Ascending aorta (tissue), 2 donors: Measurements from ENCODE around the gene NUBPL. TPM values are rescaled to one million over a fixed set of nuclear protein-coding genes. Genes with fewer than 3 reads are reported as not detected.
"Not testable (repeated sequence)": the region's sequence is repeated elsewhere in the genome, so short reads cannot be mapped to it uniquely, and the experiment has no call there.

ENCODE experiments used
- DNase-seq, 2 donors: peaks; one replicate each; pipeline ENCODE4 v3.0.0-alpha.2; 2019; ENCODE audit warnings: low spot score in 2 of 2
- H3K27ac ChIP-seq, 2 donors: fragments of 200-600 bp; sonication (generic); one replicate each; pipeline ENCODE4 v1.5.1; 2016 to 2017; ENCODE audit warnings: mild to moderate bottlenecking in 1 of 2
- H3K27me3 ChIP-seq: fragments of 200-600 bp; sonication (generic); one replicate; pipeline ENCODE4 v1.5.1; 2017
- H3K36me3 ChIP-seq, 2 donors: fragments of 200-600 bp; sonication (generic); one replicate each; pipeline ENCODE4 v1.5.1; 2016
- H3K4me1 ChIP-seq, 2 donors: fragments of 200-600 bp; sonication (generic); one replicate each; pipeline ENCODE4 v1.5.1; 2016 to 2017; ENCODE audit warnings: mild to moderate bottlenecking in 1 of 2
- H3K4me3 ChIP-seq, 2 donors: fragments of 200-600 bp; sonication (generic); one replicate each; pipeline ENCODE4 v1.5.1; 2016 to 2017; ENCODE audit warnings: mild to moderate bottlenecking in 1 of 2
- H3K9me3 ChIP-seq, 2 donors: fragments of 200-600 bp; sonication (generic); one replicate each; pipeline ENCODE4 v1.5.1; 2016
- intact Hi-C: fragments of 100-400 bp; cut with DNase I; formaldehyde crosslinking; loops from one replicate; pipeline ENCODE4 v1.15.1; 2023
- total RNA-seq: library from RNA; depleted of rRNA; stranded (reverse); fragments of >200 nt; gene quantifications from one replicate; pipeline ENCODE4 v1.1.0, GENCODE V29; 2016
- TF ChIP-seq, protein P1 (sequence below), 3 experiments: fragments of 200-600 bp in 2 of 3; fragments of 450-650 bp in 1 of 3; sonication (generic) in 2 of 3; IDR thresholded peaks; one replicate each; pipeline ENCODE4 v1.5.1; 2016 to 2019; ENCODE audit warnings: antibody characterized with exemption in 3 of 3, mild to moderate bottlenecking in 1 of 3, moderate library complexity in 1 of 3

The NUBPL gene
- total RNA-seq, 1 donor from 2014 or later: 1.7 TPM

DNA sequence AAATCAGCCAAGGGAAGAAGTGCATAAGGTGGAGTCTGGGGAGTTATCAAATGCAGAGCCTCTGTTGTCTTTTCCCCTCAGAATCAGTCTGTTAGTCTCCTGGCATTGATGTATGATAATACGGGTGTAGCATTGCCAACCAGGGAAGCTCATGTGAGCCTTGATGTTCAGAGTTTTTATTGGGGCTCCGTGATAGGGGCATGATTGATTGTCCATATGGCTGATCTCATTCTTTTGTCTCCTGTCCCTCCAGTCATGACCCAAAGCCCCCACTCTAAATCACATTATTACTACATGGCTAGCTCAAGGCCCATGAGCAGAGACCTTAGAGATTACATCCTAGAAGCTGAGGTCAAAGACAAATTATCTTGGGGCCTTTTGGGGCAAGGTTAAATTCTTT lies 140.9 kb downstream of the NUBPL start:
- Histone ChIP-seq H3K36me3 (peaks cover 0 to 15% of the 10 kb centered on the region in 2 donors), H3K4me1 (no peaks in the 10 kb centered on the region), H3K9me3 (no peaks in the 10 kb centered on the region), H3K4me3 (no peak overlapping the region), H3K27me3 (no peaks in the 10 kb centered on the region), H3K27ac (no peak overlapping the region)
- no peak for DNase-seq
- intact Hi-C loops: no loop called here
- TF ChIP-seq, protein P1, sequence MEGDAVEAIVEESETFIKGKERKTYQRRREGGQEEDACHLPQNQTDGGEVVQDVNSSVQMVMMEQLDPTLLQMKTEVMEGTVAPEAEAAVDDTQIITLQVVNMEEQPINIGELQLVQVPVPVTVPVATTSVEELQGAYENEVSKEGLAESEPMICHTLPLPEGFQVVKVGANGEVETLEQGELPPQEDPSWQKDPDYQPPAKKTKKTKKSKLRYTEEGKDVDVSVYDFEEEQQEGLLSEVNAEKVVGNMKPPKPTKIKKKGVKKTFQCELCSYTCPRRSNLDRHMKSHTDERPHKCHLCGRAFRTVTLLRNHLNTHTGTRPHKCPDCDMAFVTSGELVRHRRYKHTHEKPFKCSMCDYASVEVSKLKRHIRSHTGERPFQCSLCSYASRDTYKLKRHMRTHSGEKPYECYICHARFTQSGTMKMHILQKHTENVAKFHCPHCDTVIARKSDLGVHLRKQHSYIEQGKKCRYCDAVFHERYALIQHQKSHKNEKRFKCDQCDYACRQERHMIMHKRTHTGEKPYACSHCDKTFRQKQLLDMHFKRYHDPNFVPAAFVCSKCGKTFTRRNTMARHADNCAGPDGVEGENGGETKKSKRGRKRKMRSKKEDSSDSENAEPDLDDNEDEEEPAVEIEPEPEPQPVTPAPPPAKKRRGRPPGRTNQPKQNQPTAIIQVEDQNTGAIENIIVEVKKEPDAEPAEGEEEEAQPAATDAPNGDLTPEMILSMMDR (IDR thresholded peaks at IDR 0.05): no peak

- Histone ChIP-seq H3K4me3 (no peak overlapping the region), H3K27ac (no peak overlapping the region), H3K9me3 (no peaks in the 10 kb centered on the region), H3K36me3 (peaks cover 0 to 15% of the 10 kb centered on the region in 2 donors), H3K4me1 (no peaks in the 10 kb centered on the region), H3K27me3 (no peaks in the 10 kb centered on the region)
- TF ChIP-seq, protein P1 (IDR thresholded peaks at IDR 0.05): no peak
- DNase-seq: no peak
- intact Hi-C loops: no loop called here
Observed at GRCh38 chr14:31703056-31703455, 141.9 kb downstream of the NUBPL start.

DNA sequence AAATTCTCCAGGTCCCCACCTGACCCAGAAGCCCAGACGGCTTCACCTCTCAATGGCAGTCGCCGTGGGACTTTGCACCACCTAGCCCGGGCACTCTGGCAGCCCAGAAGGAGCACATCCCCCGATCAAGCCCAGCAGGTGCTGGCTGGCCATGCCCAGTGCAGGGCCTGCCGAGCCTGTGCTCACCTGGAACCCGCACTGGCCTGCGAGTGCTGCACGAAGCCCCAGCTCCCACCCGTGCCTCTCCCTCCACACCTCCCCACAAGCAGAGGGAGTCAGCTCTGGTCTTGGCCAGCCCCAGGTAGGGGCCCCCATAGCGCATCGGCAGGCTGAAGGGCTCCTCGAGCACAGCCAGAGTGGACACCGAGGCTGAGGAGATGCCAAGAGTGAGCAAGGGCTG lies 144.5 kb downstream of the NUBPL start:
- H3K36me3 ChIP-seq: peaks cover 0 to 15% of the 10 kb centered on the region in 2 donors
- H3K27me3 ChIP-seq: no peaks in the 10 kb centered on the region
- H3K27ac ChIP-seq: no peak overlapping the region
- TF ChIP-seq, protein P1 (IDR thresholded peaks at IDR 0.05): no peak
- H3K4me1 ChIP-seq: no peaks in the 10 kb centered on the region
- intact Hi-C loops: no loop called here
- no peak overlapping the region for H3K4me3 ChIP-seq
- no peaks in the 10 kb centered on the region for H3K9me3 ChIP-seq
- DNase-seq: no peak

DNA sequence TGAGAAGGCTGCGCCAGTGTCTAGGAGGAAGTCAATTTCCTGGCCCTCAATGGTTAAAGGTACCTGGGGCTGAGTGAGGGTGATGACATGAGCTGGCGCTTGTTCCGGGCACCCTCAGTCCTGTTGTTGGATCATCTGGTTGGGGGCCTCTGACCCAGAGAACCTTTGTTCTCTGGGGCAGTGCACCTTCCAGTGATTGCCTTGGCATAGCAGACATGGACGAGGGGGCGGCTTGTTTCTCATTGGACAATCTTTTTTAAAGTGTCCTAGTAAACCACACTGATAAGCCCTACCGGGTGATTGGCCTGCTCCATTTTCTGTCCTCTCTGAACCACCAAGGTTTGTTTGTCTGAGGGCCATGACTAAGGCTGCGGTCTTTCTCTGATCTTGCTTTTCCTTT lies 147.5 kb downstream of the NUBPL start:
- intact Hi-C loops, H3K9me3 ChIP-seq, H3K27ac ChIP-seq, H3K27me3 ChIP-seq, H3K4me1 ChIP-seq, H3K4me3 ChIP-seq, DNase-seq: not testable (repeated sequence)
- peaks cover 0 to 19% of the 10 kb centered on the region in 2 donors for H3K36me3 ChIP-seq

DNA sequence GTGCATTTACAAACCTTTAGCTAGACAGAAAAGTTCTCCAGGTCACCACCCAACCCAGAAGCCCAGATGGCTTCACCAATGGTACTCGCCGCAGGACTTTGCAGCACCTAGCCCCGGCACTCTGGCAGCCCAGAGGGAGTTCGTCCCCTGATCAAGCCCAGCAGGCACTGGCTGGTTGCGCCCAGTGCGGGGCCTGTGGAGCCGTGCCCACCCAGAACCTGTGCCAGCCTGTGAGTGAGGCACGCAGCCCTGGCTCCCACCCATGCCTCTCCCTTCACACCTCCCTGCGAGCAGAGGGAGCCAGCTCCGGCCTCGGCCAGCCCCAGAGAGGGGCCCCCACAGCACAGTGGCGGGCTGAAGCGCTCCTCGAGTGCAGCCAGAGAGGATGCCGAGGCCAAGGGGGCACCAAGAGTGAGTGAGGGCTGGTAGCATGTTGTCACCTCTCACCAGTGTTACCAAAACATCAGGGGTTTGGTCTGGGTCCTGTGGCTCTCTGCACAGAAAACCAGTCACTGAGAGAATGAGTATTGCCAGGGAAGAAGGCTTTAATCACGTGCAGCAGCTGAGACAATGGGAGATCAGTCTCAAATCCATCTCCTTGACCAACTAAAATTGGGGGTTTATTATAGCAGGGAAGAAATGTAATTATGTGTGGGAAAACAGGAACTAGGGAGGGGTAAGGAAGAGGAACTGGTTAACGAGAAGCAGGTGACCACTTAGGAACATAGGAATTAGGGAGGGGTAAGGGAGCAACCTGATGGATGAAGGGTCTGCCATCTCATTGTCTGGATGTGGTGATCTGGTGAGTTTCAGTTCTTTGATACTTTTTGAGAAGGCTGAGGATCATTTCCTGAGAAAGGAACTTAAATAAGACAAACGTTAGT lies 151.3 kb downstream of the NUBPL start:
- H3K4me1 ChIP-seq: no peaks in the 10 kb centered on the region
- no peak for DNase-seq
- intact Hi-C loops: no loop called here
- no peaks in the 10 kb centered on the region for H3K9me3 ChIP-seq
- H3K4me3 ChIP-seq: no peak overlapping the region
- H3K27me3 ChIP-seq: no peaks in the 10 kb centered on the region
- peaks cover 0 to 4% of the 10 kb centered on the region in 2 donors for H3K36me3 ChIP-seq
- H3K27ac ChIP-seq: no peak overlapping the region
- TF ChIP-seq, protein P1 (IDR thresholded peaks at IDR 0.05): no peak

GRCh38 chr14:31716208-31716607 lies 155.0 kb downstream of the NUBPL start:
- no peak for DNase-seq
- TF ChIP-seq, protein P1 (IDR thresholded peaks at IDR 0.05): no peak
- Histone ChIP-seq H3K27ac (no peak overlapping the region), H3K4me3 (no peak overlapping the region), H3K9me3 (no peaks in the 10 kb centered on the region), H3K36me3 (peaks cover 0 to 4% of the 10 kb centered on the region in 2 donors), H3K4me1 (no peaks in the 10 kb centered on the region), H3K27me3 (no peaks in the 10 kb centered on the region)
- intact Hi-C loops: no loop called here
